Osteocyte (in vitro differentiated cells): ENCODE data around the gene MYNN. TPM values are rescaled to one million over a fixed set of nuclear protein-coding genes. Genes with fewer than 3 reads are reported as not detected.

Experiments
- DNase-seq: peaks from one replicate; pipeline ENCODE4 v3.0.0; 2021; ENCODE audit warnings: mixed read lengths; ENCODE audit not compliant: unreplicated experiment; ENCODE audit errors: extremely low spot score
- H3K27ac Mint-ChIP-seq: one replicate; pipeline ENCODE4 v1.8.0; 2021; ENCODE audit warnings: mild to moderate bottlenecking, mixed read lengths; ENCODE audit not compliant: unreplicated experiment
- H3K27me3 Mint-ChIP-seq: one replicate; pipeline ENCODE4 v1.8.0; 2021; ENCODE audit warnings: mixed read lengths; ENCODE audit not compliant: unreplicated experiment
- H3K36me3 Mint-ChIP-seq: one replicate; pipeline ENCODE4 v1.8.0; 2021; ENCODE audit warnings: mixed read lengths; ENCODE audit not compliant: unreplicated experiment
- H3K4me1 Mint-ChIP-seq: one replicate; pipeline ENCODE4 v1.8.0; 2021; ENCODE audit warnings: mixed read lengths; ENCODE audit not compliant: unreplicated experiment
- H3K4me3 Mint-ChIP-seq: one replicate; pipeline ENCODE4 v1.8.0; 2021; ENCODE audit warnings: mild to moderate bottlenecking, moderate library complexity, mixed read lengths; ENCODE audit not compliant: unreplicated experiment
- H3K9me3 Mint-ChIP-seq: one replicate; pipeline ENCODE4 v1.8.0; 2021; ENCODE audit warnings: mixed read lengths; ENCODE audit not compliant: unreplicated experiment
- CTCF ChIP-seq: fragments of 200-600 bp; sonication (generic); IDR thresholded peaks from 2 replicates; pipeline ENCODE4 v1.5.0; 2021; ENCODE audit warnings: antibody characterized with exemption, mild to moderate bottlenecking, moderate library complexity
- total RNA-seq: library from RNA; stranded (reverse); gene quantifications from 2 replicates; pipeline ENCODE4 v1.2.1, GENCODE V29; 2021

The MYNN gene
- total RNA-seq, 1 donor from 2014 or later = 16.7 TPM

GRCh38 chr3:169777822-169778221 is 4.6 kb downstream of the MYNN start:
- H3K27me3 Mint-ChIP-seq = no peaks in the 10 kb centered on the region
- no peak overlapping the region for H3K27ac Mint-ChIP-seq
- no peak overlapping the region for H3K4me3 Mint-ChIP-seq
- no peaks in the 10 kb centered on the region for H3K9me3 Mint-ChIP-seq
- H3K4me1 Mint-ChIP-seq = peaks cover 25% of the 10 kb centered on the region
- DNase-seq = no peak
- H3K36me3 Mint-ChIP-seq = peaks cover 59% of the 10 kb centered on the region
- no peak for TF ChIP-seq CTCF

- peaks cover 58% of the 10 kb centered on the region for H3K36me3 Mint-ChIP-seq
- H3K4me3 Mint-ChIP-seq = no peak overlapping the region
- DNase-seq = no peak
- no peak for TF ChIP-seq CTCF
- H3K9me3 Mint-ChIP-seq = no peaks in the 10 kb centered on the region
- no peak overlapping the region for H3K27ac Mint-ChIP-seq
- peaks cover 3% of the 10 kb centered on the region for H3K4me1 Mint-ChIP-seq
- H3K27me3 Mint-ChIP-seq = no peaks in the 10 kb centered on the region
These were observed 7.5 kb downstream of the MYNN start for GRCh38 chr3:169780742-169781141.

DNA sequence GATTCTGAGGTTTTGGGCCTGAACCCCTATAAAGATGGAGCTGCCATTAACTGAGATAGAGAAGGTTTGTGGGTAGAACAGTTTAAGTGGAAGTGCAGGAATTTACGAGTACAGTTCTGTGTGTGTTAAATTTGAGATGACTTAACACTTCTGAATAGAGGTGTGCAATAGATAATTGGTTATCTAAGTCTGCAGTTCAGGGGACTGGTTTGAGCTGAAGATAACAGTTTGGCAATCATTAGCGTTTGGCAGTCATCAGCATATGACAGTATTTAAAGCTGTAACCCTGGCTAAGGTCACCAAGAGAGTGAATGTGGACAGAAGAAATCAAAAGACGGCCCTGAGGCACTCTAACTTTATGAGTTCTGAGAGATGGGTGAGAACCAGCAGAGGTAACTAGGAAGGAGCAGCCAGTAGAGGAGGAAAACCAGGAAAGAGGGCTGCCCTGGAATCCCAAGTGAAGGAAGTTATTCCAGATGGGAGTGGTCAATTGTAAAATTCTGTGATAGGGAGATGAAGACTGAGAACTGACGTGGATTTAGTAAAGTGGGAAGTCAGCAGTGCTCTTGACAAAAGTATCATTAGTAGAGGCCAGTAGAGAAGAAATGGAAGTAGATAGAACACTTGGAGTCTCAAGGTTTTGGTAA is 8.1 kb downstream of the MYNN start:
- Mint-ChIP-seq H3K27me3 (no peaks in the 10 kb centered on the region), H3K36me3 (peaks cover 61% of the 10 kb centered on the region), H3K4me3 (no peak overlapping the region), H3K27ac (no peak overlapping the region), H3K4me1 (no peaks in the 10 kb centered on the region), H3K9me3 (no peaks in the 10 kb centered on the region)
- DNase-seq = no peak
- no peak for TF ChIP-seq CTCF

DNA sequence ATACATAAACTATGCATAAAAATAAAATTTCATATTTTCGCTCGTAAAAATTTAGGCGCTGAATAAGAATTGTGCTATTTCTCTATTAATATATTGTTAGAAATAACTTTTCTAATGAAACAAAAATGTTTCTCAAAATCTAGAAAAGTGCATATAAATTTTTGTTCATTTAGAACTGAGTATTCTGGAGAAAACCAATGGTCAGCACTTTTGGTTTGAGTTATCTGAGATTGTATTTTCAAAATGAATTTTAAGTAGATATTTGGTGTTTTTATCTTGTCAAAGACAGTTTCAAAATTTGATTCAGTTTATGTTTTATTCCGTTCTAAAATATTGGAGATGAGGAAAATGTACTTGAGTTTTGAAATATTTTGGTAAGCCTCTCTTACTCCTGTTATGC is 13.9 kb downstream of the MYNN start:
- H3K4me3 Mint-ChIP-seq = no peak overlapping the region
- no peaks in the 10 kb centered on the region for H3K9me3 Mint-ChIP-seq
- H3K36me3 Mint-ChIP-seq = peaks cover 48% of the 10 kb centered on the region
- DNase-seq = no peak
- no peak for TF ChIP-seq CTCF
- H3K27me3 Mint-ChIP-seq = no peaks in the 10 kb centered on the region
- H3K27ac Mint-ChIP-seq = no peak overlapping the region
- H3K4me1 Mint-ChIP-seq = no peaks in the 10 kb centered on the region

- Mint-ChIP-seq H3K4me1 (no peaks in the 10 kb centered on the region), H3K27me3 (no peaks in the 10 kb centered on the region), H3K27ac (no peak overlapping the region), H3K4me3 (no peak overlapping the region), H3K9me3 (no peaks in the 10 kb centered on the region), H3K36me3 (peaks cover 47% of the 10 kb centered on the region)
- no peak for DNase-seq
- no peak for TF ChIP-seq CTCF
These were observed 14.6 kb downstream of the MYNN start for GRCh38 chr3:169787791-169788190.
